ENCODE measurements around the gene CXCL8. TPM values are rescaled to one million over a fixed set of nuclear protein-coding genes. Genes with fewer than 3 reads are reported as not detected.
A peak's percentile ranks its signal among the peaks of the same experiment; 100 is the strongest.

CXCL8 gene
- total and polyA plus RNA-seq, 9 of the 15 experiments (the other 6 are each of a cell fraction or from before 2014, with no cell fraction given): 1.6 to 7.7 (median 3.3) TPM

- TF ChIP-seq ZBTB11 (CRISPR knock-in tag; IDR thresholded peaks at IDR 0.05): no peak
- TF ChIP-seq E2F6 (IDR thresholded peaks at IDR 0.05; ENCODE audit: borderline replicate concordance in 1 of 2, extremely low read depth in 1 of 2, insufficient read depth in 1 of 2, insufficient read length in 1 of 2, low read depth in 1 of 2, low read length in 1 of 2, poor library complexity in 1 of 2, severe bottlenecking in 1 of 2): no peak
- TF ChIP-seq ZNF3 (CRISPR knock-in tag; IDR thresholded peaks at IDR 0.05): no peak
- TF ChIP-seq MAFF (IDR thresholded peaks at IDR 0.05; ENCODE audit: low read length): no peak
- no peak for TF ChIP-seq KLF10 (CRISPR knock-in tag; IDR thresholded peaks at IDR 0.05)
- TF ChIP-seq PREB (CRISPR knock-in tag; IDR thresholded peaks at IDR 0.05): no peak
- no peak for TF ChIP-seq LCOR (CRISPR knock-in tag; IDR thresholded peaks at IDR 0.05)
- no peak for TF ChIP-seq ZFX (CRISPR knock-in tag; IDR thresholded peaks at IDR 0.05)
- TF ChIP-seq HDAC1 (IDR thresholded peaks at IDR 0.05): no peak
- no peak for TF ChIP-seq GTF2F1 (IDR thresholded peaks at IDR 0.05; ENCODE audit: low read depth, low read length)
- no peak for TF ChIP-seq NCOA1 (IDR thresholded peaks at IDR 0.05; ENCODE audit: low read depth)
- TF ChIP-seq EGR1 (conservative IDR thresholded peaks at IDR 0.05): no peak
- TF ChIP-seq PTBP1 (IDR thresholded peaks at IDR 0.05; ENCODE audit: low read depth, low read length): no peak
- TF ChIP-seq FOXO4 (CRISPR knock-in tag; IDR thresholded peaks at IDR 0.05): no peak
- TF ChIP-seq PYGO2 (tag; IDR thresholded peaks at IDR 0.05): no peak
- no peak for TF ChIP-seq RBM22 (IDR thresholded peaks at IDR 0.05; ENCODE audit: low read depth, low read length, poor library complexity, severe bottlenecking)
- no peak for TF ChIP-seq ZNF583 (CRISPR knock-in tag; IDR thresholded peaks at IDR 0.05)
- peak; percentile 52; the same call in 1 of the 2 replicates for TF ChIP-seq SMARCE1 (IDR thresholded peaks at IDR 0.05)
- peak; percentile 43; the same call in 1 of the 2 replicates for TF ChIP-seq TEAD4 (IDR thresholded peaks at IDR 0.05; ENCODE audit: low read length)
- no peak for TF ChIP-seq TEAD4 (CRISPR knock-in tag; IDR thresholded peaks at IDR 0.05; ENCODE audit: borderline replicate concordance)
- no peak; a peak in 1 of 4 replicates for TF ChIP-seq ARNT (IDR thresholded peaks at IDR 0.05)
- TF ChIP-seq NBN (IDR thresholded peaks at IDR 0.05; ENCODE audit: low read depth): 0 out of 2 replicates have a peak, but pooled peaks have one; percentile 60
- no peak for TF ChIP-seq ZNF695 (CRISPR knock-in tag; IDR thresholded peaks at IDR 0.05)
- TF ChIP-seq ZNF589 (CRISPR knock-in tag; IDR thresholded peaks at IDR 0.05; ENCODE audit: low read depth): no peak
Measured at GRCh38 chr4:73740353-73740778, at the start of gene CXCL8 (continued).
